IMR-90 (cell line): ENCODE results near the gene ABTB2.

Experiments
- CTCF ChIP-seq: conservative IDR thresholded peaks from 2 replicates; pipeline ENCODE4 v1.5.1; 2012; ENCODE audit warnings: mild to moderate bottlenecking, low read depth, low read length, improper control_type of control experiment
- POLR2A ChIP-seq: IDR thresholded peaks from 2 replicates; pipeline ENCODE4 v1.6.1; 2012; ENCODE audit warnings: mild to moderate bottlenecking, low read depth, low read length
- RAD21 ChIP-seq: IDR thresholded peaks from 2 replicates; pipeline ENCODE4 v1.6.1; 2012; ENCODE audit warnings: low read length, improper control_type of control experiment

DNA sequence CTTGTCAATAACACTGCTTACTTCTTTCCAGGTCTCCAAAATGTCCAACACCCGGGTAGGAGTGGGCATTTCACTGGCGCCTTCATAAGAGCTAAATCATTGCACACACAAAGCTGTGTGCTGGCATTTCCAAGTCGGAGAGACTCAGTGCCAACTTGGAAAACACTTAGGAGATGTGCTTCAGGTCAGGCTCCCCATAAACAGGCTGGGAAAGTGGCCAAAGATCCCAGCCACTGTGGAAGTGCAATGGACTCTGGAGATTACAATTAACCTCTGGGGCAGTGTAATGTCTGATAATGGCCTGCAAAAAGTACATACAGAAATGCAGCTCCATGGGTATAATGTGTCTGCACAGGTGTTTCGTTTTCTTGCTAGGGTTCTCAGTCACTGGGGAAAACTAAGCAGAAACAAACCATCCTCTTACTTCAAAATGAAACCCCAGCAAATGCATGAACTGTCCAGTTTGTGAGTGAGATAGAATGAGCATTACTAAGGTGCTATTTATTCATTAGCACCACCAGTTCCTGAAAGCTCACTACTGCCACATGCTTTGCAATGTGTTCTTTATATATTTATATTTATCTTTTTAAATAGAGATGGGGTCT is 79.0 kb downstream of the ABTB2 start:
- TF ChIP-seq CTCF = no peak
- TF ChIP-seq POLR2A = no peak
- no peak for TF ChIP-seq RAD21
